HG03575 (cell line): ENCODE data around the gene MED9.

Experiments
- ATAC-seq: cut with Tn5 transposase; IDR thresholded peaks from one replicate; pipeline ENCODE4 v1.9.1; 2021; ENCODE audit not compliant: unreplicated experiment, insufficient number of reproducible peaks, low FRiP score; ENCODE audit errors: extremely low read depth

The MED9 gene

DNA sequence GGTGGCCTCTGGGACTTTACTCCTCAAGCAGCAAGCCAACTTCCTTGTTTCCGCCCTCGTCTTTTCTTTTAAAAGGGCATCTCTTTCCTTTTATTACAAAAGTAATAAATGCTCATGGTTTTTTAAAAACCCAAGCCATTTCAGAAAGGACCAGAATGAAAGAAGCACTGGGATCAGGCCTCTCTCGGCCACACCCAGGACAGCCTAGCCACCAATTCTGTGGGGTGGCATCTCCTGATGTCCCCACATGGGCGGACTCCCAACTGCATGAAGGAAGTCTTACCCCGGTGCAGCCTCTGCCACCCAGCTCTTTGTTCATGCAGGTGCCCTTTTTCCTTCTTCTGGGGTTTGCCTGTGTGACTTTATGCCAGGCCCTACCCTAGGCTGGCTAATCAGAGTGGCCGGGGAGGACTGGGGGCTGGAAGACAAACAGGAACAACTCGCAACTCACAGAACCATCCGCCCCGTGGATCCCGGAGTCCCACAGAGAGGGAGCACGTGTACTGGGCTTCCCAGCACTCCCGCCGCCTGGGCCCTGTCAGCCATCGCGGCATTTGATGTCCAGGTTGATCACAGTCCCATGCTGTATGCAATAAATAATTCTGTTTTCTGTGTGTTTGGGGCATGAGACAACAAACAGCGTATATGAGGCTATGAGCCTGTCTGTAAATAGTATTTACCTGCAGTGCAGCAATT is 22.0 kb downstream of the MED9 start:
- no peak for ATAC-seq

DNA sequence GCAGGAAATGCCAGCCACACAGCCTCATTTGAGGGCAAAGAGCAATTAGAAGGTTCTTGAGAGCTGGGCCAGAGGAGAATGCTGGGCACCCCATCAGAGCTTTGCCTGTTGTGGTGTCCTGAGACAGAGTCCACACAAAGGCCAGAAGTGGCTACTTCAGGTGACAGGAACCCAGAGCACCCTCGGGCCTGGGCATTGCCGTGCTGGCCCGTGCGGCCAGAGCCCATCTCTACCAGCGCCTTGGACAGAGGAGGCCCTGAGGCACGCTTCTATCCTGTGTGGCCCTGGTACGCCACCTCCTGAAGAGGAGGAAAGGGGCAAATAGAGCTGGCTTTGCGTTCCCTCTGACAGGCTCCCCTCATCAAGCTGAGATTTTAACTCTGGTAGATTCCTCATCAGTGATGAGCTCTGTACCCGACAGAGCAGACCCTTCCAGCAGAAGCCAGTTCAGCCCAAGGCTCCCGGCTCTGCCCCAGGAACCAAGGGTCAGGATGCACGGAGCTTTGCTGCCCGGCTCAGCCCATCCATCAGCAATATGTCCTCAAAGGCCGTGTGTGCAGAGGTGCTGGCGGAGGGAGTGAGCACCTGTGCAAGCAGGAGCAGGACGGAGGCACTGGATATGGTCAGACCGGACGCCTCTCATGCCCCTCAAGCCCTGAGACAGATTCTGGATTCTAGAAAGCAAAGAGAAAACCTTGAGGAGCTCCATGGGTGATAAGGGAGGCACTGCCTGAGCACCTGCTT is 22.8 kb downstream of the MED9 start:
- ATAC-seq = no peak

DNA sequence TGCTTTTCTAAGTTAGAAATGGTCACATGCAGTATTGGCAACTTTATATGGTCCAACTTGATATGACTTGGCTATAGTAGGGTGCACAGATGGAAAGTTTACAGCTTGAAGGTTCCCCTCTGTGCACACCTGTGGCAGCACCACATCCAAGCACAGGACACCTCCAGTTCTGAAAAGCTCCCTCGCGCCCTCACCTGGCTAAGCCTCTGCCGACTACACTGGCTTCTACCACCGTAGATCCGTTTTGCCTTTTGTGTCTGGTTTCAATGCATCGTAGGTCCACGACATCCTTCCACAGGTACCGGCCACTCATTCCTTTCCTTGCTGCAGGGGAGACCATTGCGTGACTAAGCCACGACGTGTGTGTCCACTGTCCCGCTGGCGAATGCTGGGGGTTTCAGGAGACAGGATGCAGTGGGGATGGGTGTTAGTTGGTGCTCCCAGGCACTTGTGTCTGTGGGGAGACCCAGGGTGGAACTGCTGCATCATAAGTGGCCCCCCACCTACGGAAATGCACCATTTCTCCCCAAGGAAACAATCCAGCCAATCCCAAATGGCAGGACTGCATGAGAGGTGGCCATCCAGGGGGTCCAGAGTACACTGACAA is 24.3 kb downstream of the MED9 start:
- ATAC-seq = no peak

- ATAC-seq = no peak
These were observed 26.2 kb downstream of the MED9 start for GRCh38 chr17:17502741-17503565.

DNA sequence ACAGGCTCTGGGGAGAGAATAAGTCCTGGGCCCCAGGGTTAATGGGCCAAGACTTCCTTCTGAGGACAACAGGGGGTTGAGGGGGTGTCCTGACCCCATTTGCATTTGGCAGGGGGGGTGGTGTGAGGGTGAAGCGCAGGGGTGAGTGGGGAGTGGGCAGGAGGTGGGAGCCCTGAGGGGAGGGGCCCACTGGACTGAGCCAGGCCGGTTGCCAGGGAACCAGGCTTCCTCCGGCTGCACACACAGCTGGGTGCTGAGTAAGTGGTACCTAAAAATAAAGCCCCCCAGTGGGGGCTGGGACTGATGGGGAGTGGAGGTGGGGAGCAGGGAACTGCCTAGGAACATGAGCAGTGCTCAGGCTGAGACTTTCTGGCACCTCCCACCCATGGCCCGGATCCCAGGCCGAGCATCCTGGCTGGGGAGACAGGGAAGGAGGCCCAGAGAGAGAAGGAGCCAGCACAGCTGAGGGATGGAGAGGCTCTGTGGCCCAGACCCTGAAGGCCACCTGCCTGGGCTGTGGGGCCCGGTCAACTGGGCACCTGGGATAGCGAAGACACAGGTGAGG is 26.8 kb downstream of the MED9 start:
- ATAC-seq = no peak

- no peak for ATAC-seq
These were observed 27.7 kb downstream of the MED9 start for GRCh38 chr17:17504341-17505140.

GRCh38 chr17:17505151-17505550 is 28.4 kb downstream of the MED9 start:
- ATAC-seq = no peak

- no peak for ATAC-seq
These were observed 28.9 kb downstream of the MED9 start for GRCh38 chr17:17505610-17506171.

GRCh38 chr17:17506181-17506741 is 29.5 kb downstream of the MED9 start:
- no peak for ATAC-seq

DNA sequence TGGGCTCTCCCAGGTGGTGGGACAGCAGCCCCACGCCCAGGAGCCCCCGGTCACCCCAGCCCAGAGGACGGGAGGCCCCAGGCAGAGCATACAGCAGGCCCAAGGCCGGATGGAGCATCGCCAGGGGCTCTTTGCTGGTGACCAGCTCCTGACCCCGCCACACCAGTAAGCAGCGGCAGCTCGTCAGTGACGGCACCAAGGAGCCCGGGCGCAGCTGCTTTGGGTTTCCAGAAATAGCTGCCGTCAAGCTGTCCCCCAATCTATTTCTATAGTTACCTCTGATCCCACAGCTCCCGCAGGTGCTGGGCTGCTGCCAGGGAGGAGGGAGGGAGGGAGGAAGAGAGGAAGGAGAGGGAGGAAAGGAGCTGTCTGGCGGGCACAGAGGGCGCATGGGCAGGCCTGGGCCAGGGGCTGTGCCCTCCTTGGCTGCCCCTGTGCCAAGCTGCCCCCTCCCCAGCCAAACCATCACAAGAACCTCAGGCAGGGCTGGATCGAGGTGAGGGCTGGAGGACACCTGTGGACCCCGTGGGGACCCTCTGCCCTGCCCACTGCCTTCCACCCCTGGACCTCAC is 30.2 kb downstream of the MED9 start:
- ATAC-seq = no peak

DNA sequence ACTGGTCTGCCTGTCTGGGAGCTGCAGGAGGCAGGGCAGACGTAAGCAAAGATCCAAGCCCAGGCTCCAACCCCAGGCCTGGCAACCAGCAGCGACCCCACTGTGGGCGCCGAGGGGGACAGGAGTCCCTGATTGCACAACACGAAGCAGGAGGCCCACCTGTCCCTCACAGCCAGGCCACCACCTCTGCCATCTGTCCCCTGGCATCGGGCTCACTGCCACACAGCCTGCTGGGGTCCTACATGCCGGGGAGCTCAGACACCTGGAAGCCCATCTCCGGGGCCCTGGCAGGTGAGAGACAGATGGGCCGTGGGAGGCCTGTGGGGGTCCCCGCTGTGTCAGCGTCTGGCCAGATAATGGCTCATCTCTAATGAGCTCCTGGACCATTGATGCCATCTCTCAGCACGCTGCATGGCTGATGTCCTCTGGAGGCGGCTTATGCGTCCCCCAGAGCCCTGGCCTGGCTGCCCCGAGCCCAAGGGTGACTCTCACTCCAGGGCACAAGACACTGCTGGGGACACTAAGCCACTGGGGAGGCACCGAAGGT is 30.7 kb downstream of the MED9 start:
- ATAC-seq = no peak

DNA sequence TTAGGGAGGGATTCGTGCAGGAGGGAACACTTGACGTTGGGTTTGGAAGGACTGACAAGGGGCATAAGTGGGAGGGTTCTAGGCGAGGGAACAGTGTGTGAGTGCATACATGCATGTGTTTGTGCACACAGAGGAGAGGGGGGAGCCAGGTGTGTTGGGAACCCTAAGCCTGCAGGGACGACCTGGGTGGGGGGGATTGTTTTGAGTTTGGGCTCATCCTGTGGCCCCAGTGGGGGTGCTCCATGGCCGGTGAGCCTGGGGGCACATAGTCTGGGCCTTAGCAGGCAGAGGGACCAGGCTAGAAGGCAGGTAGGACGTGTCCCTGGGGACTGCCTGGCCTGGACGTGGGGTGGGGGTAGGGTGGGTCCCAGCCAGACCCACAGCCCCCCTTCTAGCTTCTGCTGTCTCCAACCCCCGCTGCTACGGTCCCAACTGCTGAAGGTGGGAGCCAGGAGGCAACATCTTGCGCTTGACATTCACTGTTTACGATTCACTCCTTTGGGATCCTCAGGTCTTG is 31.3 kb downstream of the MED9 start:
- no peak for ATAC-seq

DNA sequence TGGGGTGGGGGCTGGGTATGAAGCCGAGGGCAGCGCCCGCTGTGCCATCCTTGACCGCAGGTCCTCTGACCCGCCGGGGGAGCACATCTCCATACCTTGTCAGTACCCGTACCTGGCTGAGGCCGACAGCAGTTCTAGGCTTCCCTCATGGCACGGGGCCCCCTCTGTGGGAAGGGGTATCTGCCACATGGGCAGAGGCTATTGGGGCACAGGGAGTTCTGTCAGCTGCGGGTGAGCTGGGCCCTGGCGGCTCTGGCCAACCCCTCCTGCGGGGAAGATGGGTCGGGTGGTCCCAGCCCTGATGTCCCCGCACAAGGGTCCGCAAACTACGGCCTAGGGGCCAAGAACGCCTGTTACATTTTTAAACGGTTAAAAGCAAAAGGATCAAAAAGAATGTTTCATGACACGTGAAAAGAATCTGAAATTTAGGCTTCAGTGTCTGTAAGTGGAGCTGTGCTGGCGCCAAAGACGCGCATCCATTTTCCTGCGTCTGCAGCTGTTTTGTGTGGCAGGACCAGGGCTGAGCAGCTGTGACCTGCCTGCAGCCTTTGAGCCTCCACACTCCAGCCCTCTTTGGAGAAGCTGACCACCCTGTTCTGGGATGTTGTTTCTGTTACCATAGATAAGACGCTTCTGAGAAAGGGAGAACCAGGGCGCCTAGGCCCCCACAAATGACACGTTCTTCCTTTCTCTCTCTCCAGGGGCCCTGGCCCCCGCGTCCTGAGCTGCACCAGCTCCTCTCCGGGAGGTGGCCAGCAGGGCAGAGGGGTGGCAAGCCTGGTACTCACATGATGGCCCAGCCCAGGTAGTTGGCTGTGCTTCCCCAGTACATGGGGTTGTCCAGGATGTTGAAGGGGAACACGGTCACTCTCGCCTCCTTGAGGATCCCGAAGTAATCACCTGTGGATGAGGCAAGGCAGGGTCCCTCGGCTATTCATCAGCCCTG is 32.1 kb downstream of the MED9 start:
- no peak for ATAC-seq

DNA sequence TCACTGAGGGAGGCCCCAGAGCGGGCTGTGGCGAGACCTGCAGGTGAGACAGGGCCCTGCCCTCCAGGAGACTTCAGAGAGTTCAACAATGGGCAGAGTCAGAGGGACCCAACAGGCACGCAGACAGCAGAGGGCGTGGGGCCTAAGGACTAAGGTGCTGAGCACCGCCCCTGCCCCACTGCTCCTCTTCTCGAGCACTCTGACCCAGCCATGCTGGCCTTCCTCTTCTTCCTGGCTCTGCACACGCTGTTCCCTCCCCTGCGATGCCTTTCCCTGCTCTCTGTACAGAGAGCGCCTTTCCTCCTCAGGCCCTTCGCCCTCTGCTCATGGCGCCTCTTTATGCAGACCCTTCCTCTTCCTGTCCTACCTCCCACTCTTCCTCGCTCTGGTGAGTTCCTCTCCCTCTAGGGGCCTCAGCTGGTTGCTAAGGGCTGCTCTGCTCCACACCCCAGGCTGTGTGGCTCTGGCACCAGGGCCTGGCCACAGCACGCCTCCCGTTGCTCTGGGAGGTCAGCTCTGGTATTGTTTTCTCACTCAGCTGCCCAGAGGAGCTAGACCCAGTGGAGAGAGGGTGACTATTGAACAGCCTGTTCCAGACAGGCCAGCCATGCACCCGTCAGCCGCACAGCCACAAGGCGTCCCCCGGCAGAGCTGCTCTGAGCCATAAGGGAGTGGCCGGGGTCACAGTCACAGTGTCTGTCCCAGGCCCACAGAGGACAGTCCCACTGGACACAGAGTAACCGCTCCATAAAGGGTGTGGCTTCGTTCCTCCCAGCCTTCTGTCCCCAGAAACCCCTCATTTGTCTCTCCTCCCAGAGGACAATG is 33.0 kb downstream of the MED9 start:
- ATAC-seq = no peak
